Central memory CD8-positive, alpha-beta T cell (primary cell): ENCODE measurements around the gene DST.

Experiments
- ATAC-seq: fragments of 150-1000 bp; cut with Tn5 transposase; replicated peaks from 2 replicates; pipeline ENCODE4 v1.10.0; 2022; ENCODE audit warnings: mild to moderate bottlenecking, moderate FRiP score, moderate number of reproducible peaks; ENCODE audit not compliant: poor library complexity, severe bottlenecking; ENCODE audit errors: extremely low read depth
- DNase-seq, 2 donors: peaks; one replicate each; pipeline ENCODE4 v3.0.0; 2021; ENCODE audit warnings: low spot score in 2 of 2
- H3K27ac Mint-ChIP-seq: one replicate; pipeline ENCODE4 v1.8.0; 2022; ENCODE audit warnings: low read depth, mild to moderate bottlenecking, moderate library complexity, mixed read lengths
- H3K27me3 Mint-ChIP-seq: one replicate; pipeline ENCODE4 v1.8.0; 2022; ENCODE audit warnings: mixed read lengths
- H3K36me3 Mint-ChIP-seq: one replicate; pipeline ENCODE4 v1.8.0; 2022; ENCODE audit warnings: mild to moderate bottlenecking, moderate library complexity, mixed read lengths; ENCODE audit not compliant: insufficient read depth
- H3K4me1 Mint-ChIP-seq: one replicate; pipeline ENCODE4 v1.8.0; 2022; ENCODE audit warnings: mixed read lengths
- H3K4me3 Mint-ChIP-seq: one replicate; pipeline ENCODE4 v1.8.0; 2022; ENCODE audit warnings: mild to moderate bottlenecking, moderate library complexity, mixed read lengths
- H3K9me3 Mint-ChIP-seq: one replicate; pipeline ENCODE4 v1.8.0; 2022; ENCODE audit warnings: mixed read lengths

The DST gene

GRCh38 chr6:56430629-56431600 lies 211.8 kb downstream of the DST start:
- H3K36me3 Mint-ChIP-seq, result no peaks in the 10 kb centered on the region
- H3K4me1 Mint-ChIP-seq, result no peaks in the 10 kb centered on the region
- H3K9me3 Mint-ChIP-seq, result peaks cover 12% of the 10 kb centered on the region
- DNase-seq (no peak), ATAC-seq (no peak)
- H3K4me3 Mint-ChIP-seq, result no peak overlapping the region
- H3K27ac Mint-ChIP-seq, result no peak overlapping the region
- no peaks in the 10 kb centered on the region for H3K27me3 Mint-ChIP-seq

- Mint-ChIP-seq H3K4me1 (no peaks in the 10 kb centered on the region), H3K27me3 (no peaks in the 10 kb centered on the region), H3K4me3 (no peak overlapping the region), H3K9me3 (peaks cover 7% of the 10 kb centered on the region), H3K36me3 (no peaks in the 10 kb centered on the region), H3K27ac (no peak overlapping the region)
- no peak for ATAC-seq
- DNase-seq, result no peak
Measured at GRCh38 chr6:56424542-56425083, 218.1 kb downstream of the DST start.

GRCh38 chr6:56424064-56424463 lies 218.6 kb downstream of the DST start:
- no peak for DNase-seq
- Mint-ChIP-seq H3K27me3 (no peaks in the 10 kb centered on the region), H3K27ac (no peak overlapping the region), H3K4me1 (no peaks in the 10 kb centered on the region), H3K4me3 (no peak overlapping the region), H3K9me3 (peaks cover 7% of the 10 kb centered on the region), H3K36me3 (no peaks in the 10 kb centered on the region)
- no peak for ATAC-seq

- ATAC-seq (no peak), DNase-seq (no peak)
- Mint-ChIP-seq H3K36me3 (no peaks in the 10 kb centered on the region), H3K27me3 (no peaks in the 10 kb centered on the region), H3K4me3 (no peak overlapping the region), H3K4me1 (no peaks in the 10 kb centered on the region), H3K9me3 (no peaks in the 10 kb centered on the region), H3K27ac (no peak overlapping the region)
Measured at GRCh38 chr6:56420296-56420695, 222.4 kb downstream of the DST start.

- H3K27ac Mint-ChIP-seq, result no peak overlapping the region
- no peaks in the 10 kb centered on the region for H3K27me3 Mint-ChIP-seq
- no peaks in the 10 kb centered on the region for H3K9me3 Mint-ChIP-seq
- DNase-seq (no peak), ATAC-seq (no peak)
- no peak overlapping the region for H3K4me3 Mint-ChIP-seq
- H3K36me3 Mint-ChIP-seq, result no peaks in the 10 kb centered on the region
- H3K4me1 Mint-ChIP-seq, result no peaks in the 10 kb centered on the region
Measured at GRCh38 chr6:56419191-56419590, 223.5 kb downstream of the DST start.

- no peak overlapping the region for H3K4me3 Mint-ChIP-seq
- H3K9me3 Mint-ChIP-seq, result no peaks in the 10 kb centered on the region
- DNase-seq (no peak), ATAC-seq (no peak)
- no peaks in the 10 kb centered on the region for H3K4me1 Mint-ChIP-seq
- no peaks in the 10 kb centered on the region for H3K36me3 Mint-ChIP-seq
- H3K27me3 Mint-ChIP-seq, result no peaks in the 10 kb centered on the region
- no peak overlapping the region for H3K27ac Mint-ChIP-seq
Measured at GRCh38 chr6:56417823-56418222, 224.9 kb downstream of the DST start.

GRCh38 chr6:56416247-56416646 lies 226.4 kb downstream of the DST start:
- no peak overlapping the region for H3K27ac Mint-ChIP-seq
- H3K27me3 Mint-ChIP-seq, result no peaks in the 10 kb centered on the region
- peaks cover under 1% of the 10 kb centered on the region for H3K9me3 Mint-ChIP-seq
- H3K4me1 Mint-ChIP-seq, result no peaks in the 10 kb centered on the region
- ATAC-seq, result no peak
- no peaks in the 10 kb centered on the region for H3K36me3 Mint-ChIP-seq
- no peak for DNase-seq
- H3K4me3 Mint-ChIP-seq, result no peak overlapping the region

GRCh38 chr6:56408976-56409375 lies 233.7 kb downstream of the DST start:
- Mint-ChIP-seq H3K4me1 (no peaks in the 10 kb centered on the region), H3K27ac (no peak overlapping the region), H3K36me3 (peaks cover 2% of the 10 kb centered on the region), H3K27me3 (no peaks in the 10 kb centered on the region), H3K9me3 (peaks cover 10% of the 10 kb centered on the region), H3K4me3 (no peak overlapping the region)
- DNase-seq (no peak), ATAC-seq (no peak)
